RWPE2 (cell line): ENCODE measurements around the gene JMJD4.

Experiments used
- ATAC-seq: fragments of 200-7000 bp; cut with Tn5 transposase; 3 replicates; pipeline ENCODE4 v1.9.1; 2021; ENCODE audit warnings: low read depth
- DNase-seq: peaks from one replicate; pipeline ENCODE4 v3.0.0-alpha.2; 2020; ENCODE audit warnings: low spot score
- H3K27ac ChIP-seq: fragments of 450-650 bp; 2 replicates; pipeline ENCODE4 v1.5.1; 2017; ENCODE audit warnings: mild to moderate bottlenecking; ENCODE audit not compliant: poor library complexity, severe bottlenecking
- H3K27me3 ChIP-seq: fragments of 250-450 bp; sonication (Bioruptor Pico); 2 replicates; pipeline ENCODE4 v1.5.1; 2021; ENCODE audit warnings: mild to moderate bottlenecking, moderate library complexity; ENCODE audit not compliant: insufficient read depth, poor library complexity, severe bottlenecking
- H3K36me3 ChIP-seq: fragments of 250-450 bp; sonication (Bioruptor Pico); 2 replicates; pipeline ENCODE4 v1.5.1; 2020; ENCODE audit warnings: low read depth, mild to moderate bottlenecking, moderate library complexity
- H3K4me1 ChIP-seq: fragments of 250-450 bp; sonication (Bioruptor Pico); 2 replicates; pipeline ENCODE4 v1.5.1; 2021; ENCODE audit warnings: mild to moderate bottlenecking, moderate library complexity; ENCODE audit not compliant: insufficient read depth, poor library complexity, severe bottlenecking
- H3K4me3 ChIP-seq: fragments of 250-450 bp; sonication (Bioruptor Pico); 2 replicates; pipeline ENCODE4 v1.5.1; 2021; ENCODE audit warnings: mild to moderate bottlenecking, moderate library complexity; ENCODE audit not compliant: severe bottlenecking
- H3K9me3 ChIP-seq: fragments of 250-450 bp; sonication (Bioruptor Pico); 2 replicates; pipeline ENCODE4 v1.5.1; 2021; ENCODE audit warnings: mild to moderate bottlenecking, moderate library complexity; ENCODE audit not compliant: severe bottlenecking
- CTCF ChIP-seq: fragments of 450-650 bp; IDR thresholded peaks from one replicate; pipeline ENCODE4 v1.5.1; 2017; ENCODE audit warnings: mild to moderate bottlenecking, moderate library complexity; ENCODE audit not compliant: poor library complexity, severe bottlenecking

The JMJD4 gene

GRCh38 chr1:227726924-227727599 lies 8.0 kb downstream of the JMJD4 start:
- Histone ChIP-seq H3K27me3 (no peaks in the 10 kb centered on the region), H3K27ac (no peak overlapping the region), H3K9me3 (no peaks in the 10 kb centered on the region), H3K4me3 (no peak overlapping the region), H3K36me3 (no peaks in the 10 kb centered on the region), H3K4me1 (no peaks in the 10 kb centered on the region)
- DNase-seq (no peak), ATAC-seq (no peak)
- no peak for TF ChIP-seq CTCF

GRCh38 chr1:227726318-227726717 lies 8.8 kb downstream of the JMJD4 start:
- H3K9me3 ChIP-seq: no peaks in the 10 kb centered on the region
- no peaks in the 10 kb centered on the region for H3K27me3 ChIP-seq
- no peak overlapping the region for H3K4me3 ChIP-seq
- H3K36me3 ChIP-seq: no peaks in the 10 kb centered on the region
- DNase-seq (no peak), ATAC-seq (no peak)
- H3K27ac ChIP-seq: no peak overlapping the region
- no peaks in the 10 kb centered on the region for H3K4me1 ChIP-seq
- no peak for TF ChIP-seq CTCF

GRCh38 chr1:227725046-227725445 lies 10.1 kb downstream of the JMJD4 start:
- no peaks in the 10 kb centered on the region for H3K4me1 ChIP-seq
- no peak for TF ChIP-seq CTCF
- no peak overlapping the region for H3K4me3 ChIP-seq
- ATAC-seq (no peak), DNase-seq (no peak)
- H3K27ac ChIP-seq: no peak overlapping the region
- no peaks in the 10 kb centered on the region for H3K36me3 ChIP-seq
- no peaks in the 10 kb centered on the region for H3K27me3 ChIP-seq
- no peaks in the 10 kb centered on the region for H3K9me3 ChIP-seq

- Histone ChIP-seq H3K27ac (no peak overlapping the region), H3K9me3 (no peaks in the 10 kb centered on the region), H3K27me3 (no peaks in the 10 kb centered on the region), H3K4me3 (no peak overlapping the region), H3K36me3 (no peaks in the 10 kb centered on the region), H3K4me1 (no peaks in the 10 kb centered on the region)
- no peak for DNase-seq
- no peak for TF ChIP-seq CTCF
- ATAC-seq: no peak
These were observed 11.6 kb downstream of the JMJD4 start for GRCh38 chr1:227723474-227723873.

GRCh38 chr1:227718932-227719331 lies 16.2 kb downstream of the JMJD4 start:
- no peak for ATAC-seq
- Histone ChIP-seq H3K4me3 (no peak overlapping the region), H3K9me3 (no peaks in the 10 kb centered on the region), H3K27me3 (no peaks in the 10 kb centered on the region), H3K4me1 (no peaks in the 10 kb centered on the region), H3K36me3 (no peaks in the 10 kb centered on the region), H3K27ac (no peak overlapping the region)
- DNase-seq: no peak
- no peak for TF ChIP-seq CTCF
